GM21737 (cell line): Measurements from ENCODE around the gene JOSD1.
"Not testable (repeated sequence)": the region's sequence is repeated elsewhere in the genome, so short reads cannot be mapped to it uniquely, and the experiment has no call there.

Experiments
- ATAC-seq: cut with Tn5 transposase; IDR thresholded peaks from one replicate; pipeline ENCODE4 v1.9.1; 2021; ENCODE audit warnings: mild to moderate bottlenecking, moderate library complexity; ENCODE audit not compliant: unreplicated experiment

The JOSD1 gene

DNA sequence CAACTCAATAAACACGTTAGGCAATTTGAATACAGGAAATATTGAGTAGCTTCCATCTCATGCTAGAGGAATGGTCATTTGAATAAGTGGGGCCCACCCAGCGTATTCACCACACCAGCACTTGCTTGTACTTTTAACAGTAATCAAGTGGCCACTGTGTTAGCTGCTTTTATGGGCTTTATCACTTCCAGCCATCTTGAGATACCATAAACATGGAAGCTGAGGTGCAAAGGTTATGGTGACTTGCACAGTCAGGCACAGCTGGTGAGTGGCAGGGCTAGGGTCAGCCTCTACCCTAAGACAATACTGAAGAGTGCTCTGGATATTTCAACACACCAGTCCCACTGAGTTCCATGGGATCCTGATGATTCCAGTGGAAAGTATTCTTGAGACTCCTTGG is 6.7 kb downstream of the JOSD1 start:
- ATAC-seq: no peak

DNA sequence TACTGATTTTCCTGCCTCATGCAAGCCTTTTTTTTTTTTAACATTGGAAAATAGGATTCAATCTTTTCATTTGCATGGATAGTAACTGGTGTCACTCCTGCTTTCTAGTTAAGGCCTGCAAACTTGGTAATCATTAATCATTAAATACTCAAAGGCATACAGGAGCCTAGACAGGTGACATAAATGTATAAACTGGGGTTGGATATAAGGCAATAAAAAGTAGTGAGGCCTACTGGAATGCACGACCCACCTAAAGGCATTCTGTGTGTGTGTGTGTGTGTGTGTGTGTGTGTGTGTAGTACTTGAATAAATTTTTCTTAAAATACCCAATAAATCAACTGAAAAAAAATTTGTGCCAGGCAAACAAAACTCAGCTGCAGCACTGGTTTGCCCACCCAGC is 11.1 kb downstream of the JOSD1 start:
- no peak for ATAC-seq

DNA sequence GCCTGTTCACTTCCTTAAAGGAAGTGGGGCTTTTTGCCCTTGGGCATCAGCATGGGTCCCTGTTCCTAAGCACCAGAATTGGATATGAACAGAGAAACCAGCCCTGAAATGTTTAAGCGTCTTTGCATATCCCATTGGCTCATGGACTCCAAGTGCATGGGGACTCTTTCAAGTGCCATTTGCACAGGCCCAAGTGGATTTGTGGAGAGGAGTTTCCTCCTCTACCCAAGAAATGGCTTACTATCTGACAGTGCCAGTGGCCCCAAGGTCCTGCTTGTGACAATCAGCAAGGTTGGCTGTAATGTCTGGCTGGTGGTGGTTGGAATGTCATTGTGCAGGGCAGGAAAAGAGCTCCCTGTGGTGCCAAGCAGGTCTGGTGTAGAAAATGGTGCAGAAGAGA is 15.0 kb downstream of the JOSD1 start:
- ATAC-seq: no peak

GRCh38 chr22:38684895-38685294 is 15.8 kb downstream of the JOSD1 start:
- no peak for ATAC-seq

DNA sequence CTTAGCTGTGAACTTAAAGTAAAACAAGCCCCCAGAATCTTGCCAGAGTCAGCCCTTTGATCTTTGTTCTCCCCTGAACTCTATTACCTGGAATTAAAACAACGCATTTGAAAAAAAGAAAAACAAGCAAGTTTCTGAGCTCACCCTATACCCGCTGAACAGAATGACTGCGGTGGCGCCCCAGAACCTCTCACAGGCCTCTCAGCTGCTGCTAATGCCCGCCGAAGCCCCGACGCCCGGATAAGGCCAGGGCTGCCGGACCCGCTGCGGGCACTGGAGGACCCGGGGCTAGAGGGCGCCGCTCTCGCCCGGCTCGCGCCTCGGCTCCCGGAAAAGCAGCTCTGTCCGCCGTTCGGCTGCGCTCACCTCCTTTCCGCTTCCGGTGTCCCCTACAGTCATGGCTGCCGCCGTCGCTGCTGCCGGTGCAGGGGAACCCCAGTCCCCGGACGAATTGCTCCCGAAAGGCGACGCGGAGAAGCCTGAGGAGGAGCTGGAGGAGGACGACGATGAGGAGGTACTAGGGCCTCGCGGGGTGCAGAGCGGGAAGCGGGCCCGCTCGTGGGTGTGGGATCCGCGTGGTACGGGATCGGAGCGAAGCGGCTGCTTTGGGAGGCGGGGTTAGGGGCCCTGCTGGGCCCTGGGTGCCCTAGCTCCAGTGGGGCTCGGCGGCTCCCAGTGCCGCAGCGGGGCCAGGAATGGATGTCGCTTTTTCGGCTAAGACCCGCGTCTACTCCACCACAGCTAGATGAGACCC is 19.0 kb downstream of the JOSD1 start, which contains the start of gene TOMM22:
Gene TOMM22 (plus strand): TSS at position 376 of the 754 bp plus-strand sequence. CDS start 22 bp downstream, at position 398.
- peak; percentile 92 for ATAC-seq

- ATAC-seq: no peak
Observed at GRCh38 chr22:38675833-38676232, 24.9 kb downstream of the JOSD1 start.

DNA sequence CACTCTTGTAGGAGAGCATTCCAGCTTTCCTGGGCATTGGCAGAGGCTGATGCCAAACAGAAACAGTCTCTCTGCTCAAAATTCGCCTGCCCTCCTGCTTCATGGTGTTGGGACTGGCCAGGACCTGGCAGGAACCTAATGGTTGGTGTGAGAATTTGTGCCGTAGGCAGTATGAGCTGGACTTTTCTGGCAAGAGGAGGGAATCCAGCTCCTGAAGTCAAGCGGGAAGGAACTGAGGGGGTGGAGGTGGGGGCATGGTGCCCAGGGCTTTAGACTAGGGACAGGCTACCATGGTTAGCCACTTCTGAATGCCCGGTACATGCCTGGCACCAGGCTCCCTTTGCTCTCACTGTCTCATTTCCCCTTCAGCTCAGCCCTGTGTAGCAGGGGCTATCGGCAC is 25.9 kb downstream of the JOSD1 start:
- no peak for ATAC-seq

GRCh38 chr22:38657045-38657909 is 43.5 kb downstream of the JOSD1 start:
- ATAC-seq: peak; percentile 57

- peak; percentile 70 for ATAC-seq
Observed at GRCh38 chr22:38656256-38657044, 44.3 kb downstream of the JOSD1 start, which contains the start of the genes CBY1 and FAM227A. Gene CBY1 (plus strand): TSS chr22:38656638. CDS start chr22:38668055, 11,417 bp downstream. Gene FAM227A (minus strand): TSS chr22:38656392. CDS start chr22:38650168, 6,224 bp downstream.

DNA sequence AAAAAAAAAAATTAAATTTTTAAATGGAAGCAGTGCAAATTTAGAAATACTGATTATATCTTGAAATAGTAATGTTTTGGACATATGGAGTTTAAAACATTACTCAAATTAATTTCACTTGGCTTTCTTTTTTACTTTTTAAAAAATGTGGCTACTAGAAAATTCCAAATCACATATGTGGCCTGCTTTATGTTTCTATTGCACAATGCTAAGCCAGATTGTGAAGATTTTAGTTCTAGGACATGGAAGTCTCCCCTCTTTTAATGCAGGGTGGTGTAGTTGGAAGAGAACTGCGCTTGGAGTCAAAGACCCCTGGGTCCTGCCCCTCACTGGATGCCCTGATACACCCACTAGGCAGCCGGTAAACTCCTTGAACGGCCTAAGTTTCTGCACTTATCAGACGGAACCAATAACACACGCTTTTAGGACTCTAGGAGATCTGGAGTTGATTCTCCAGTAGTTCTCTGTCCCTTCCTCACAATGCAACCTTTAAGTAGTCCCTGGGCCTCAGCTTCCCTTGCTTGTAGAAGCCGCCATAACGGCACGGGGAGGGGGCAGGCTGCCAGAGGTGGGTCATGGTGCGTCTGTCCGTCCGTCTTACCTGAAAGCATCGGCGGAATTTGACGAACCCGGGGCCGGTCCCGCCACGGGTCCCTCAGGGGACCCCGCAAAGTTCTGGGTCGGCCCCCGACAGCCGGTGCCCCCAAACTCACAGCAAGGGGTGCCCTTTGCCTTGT is 45.1 kb downstream of the JOSD1 start:
- peak; percentile 5 for ATAC-seq

- ATAC-seq: no peak
Observed at GRCh38 chr22:38653741-38654140, 47.0 kb downstream of the JOSD1 start.

DNA sequence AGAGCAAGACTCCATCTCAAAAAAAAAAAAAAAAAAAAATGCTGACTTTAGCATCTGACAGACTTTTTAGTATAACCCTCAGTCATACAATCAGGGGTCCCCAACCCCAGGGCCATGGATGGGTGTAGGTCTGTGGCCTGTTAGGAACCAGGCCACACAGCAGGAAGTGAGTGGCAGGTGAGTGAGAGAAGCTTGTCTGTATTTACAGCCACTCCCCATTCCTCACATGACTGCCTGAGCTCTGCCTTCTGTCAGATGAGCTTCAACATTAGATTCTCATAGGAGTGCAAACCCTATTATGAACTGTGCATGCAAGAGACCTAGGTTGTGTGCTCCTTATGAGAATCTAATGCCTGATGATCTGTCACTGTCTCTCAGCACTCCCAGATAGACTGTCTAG is 47.9 kb downstream of the JOSD1 start:
- no peak for ATAC-seq

DNA sequence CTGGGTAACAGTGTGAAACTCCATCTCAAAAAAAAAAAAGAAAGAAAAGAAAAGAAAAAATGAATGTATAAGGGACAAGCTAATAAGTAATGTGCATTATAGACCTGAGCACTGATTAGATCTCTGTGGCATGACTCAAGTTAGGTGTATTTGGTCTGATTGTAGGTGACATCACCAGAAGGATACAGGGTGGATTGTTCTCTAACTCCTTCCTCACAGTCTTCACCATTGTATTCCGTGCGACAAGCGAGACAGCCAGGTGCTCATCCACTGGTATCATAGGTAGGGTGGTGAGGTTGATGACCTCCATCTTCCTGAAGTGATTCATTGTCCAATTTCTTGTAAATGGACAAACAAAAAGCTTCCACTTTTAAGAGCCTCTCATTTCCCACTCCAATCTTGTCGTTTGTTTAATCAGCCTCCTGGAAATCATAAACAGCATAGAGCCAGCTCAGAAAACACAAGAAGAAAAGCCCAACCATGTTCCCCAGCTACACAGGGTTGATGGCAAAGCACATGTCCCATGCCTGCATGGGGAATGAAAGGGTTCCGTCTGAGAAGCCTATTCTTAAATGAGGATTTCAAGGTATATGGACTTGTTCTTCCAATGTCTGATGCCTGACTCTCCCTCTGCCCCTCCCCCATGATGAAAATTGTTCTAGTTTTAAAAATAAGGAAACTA is 50.8 kb downstream of the JOSD1 start:
- ATAC-seq: no peak

DNA sequence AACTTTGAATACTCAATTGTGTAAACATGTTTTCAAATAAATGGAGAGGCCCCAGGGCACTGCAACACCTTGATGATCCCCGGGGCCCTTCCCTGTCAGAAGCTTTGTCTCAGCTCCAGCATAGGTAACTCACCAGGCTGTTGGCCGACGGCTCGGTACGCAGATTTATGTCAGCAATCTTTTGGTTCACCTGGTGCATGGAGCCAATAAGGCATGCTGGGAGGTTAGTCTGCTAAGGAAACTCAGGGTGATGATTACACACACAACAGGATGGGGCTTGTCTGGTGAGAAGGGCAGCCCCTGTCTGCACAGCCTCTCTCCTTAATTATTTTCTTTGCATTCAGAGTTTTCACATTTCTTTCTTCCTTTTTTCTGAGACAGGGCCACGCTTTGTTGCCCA is 55.3 kb downstream of the JOSD1 start:
- no peak for ATAC-seq

DNA sequence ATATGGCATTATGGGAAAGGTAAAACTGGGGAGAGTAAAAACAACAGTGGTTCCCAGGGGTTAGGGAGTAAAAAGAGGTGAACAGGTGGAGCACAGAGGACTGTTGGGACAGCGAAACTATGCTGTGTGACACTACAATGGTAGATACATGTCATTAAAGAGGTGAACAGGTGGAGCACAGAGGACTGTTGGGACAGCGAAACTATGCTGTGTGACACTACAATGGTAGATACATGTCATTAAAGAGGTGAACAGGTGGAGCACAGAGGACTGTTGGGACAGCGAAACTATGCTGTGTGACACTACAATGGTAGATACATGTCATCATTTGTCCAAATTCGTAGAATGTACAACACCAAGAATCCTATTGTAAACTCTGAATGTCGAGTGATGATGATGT is 56.5 kb downstream of the JOSD1 start:
- not testable (repeated sequence) for ATAC-seq

DNA sequence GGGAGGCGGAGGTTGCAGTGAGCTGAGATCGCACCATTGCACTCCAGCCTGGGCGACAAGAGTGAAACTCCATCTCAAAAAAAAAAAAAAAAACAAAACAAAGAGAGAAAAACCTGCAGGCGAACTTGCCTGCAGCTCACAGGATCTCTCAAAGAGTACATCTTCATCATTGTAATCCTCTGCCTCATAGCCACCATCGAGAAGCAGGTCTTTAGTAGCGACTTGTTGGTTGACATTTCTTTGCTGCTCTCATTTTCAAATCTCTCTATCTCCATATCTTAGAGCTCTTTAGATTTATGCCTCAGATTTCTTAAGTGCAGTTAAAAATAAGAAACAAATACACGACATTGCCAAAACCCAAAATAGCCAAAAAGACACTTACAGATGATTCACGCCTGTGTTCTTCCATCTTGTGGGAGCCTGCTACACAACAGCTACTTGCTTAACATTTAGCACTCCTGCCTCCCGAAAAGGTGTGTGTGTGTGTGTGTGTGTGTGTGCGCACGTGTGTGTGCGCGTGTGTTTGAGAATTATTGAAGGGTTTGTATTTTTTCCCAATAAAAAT is 59.2 kb downstream of the JOSD1 start:
- no peak for ATAC-seq

- no peak for ATAC-seq
Observed at GRCh38 chr22:38638728-38639127, 62.0 kb downstream of the JOSD1 start.

DNA sequence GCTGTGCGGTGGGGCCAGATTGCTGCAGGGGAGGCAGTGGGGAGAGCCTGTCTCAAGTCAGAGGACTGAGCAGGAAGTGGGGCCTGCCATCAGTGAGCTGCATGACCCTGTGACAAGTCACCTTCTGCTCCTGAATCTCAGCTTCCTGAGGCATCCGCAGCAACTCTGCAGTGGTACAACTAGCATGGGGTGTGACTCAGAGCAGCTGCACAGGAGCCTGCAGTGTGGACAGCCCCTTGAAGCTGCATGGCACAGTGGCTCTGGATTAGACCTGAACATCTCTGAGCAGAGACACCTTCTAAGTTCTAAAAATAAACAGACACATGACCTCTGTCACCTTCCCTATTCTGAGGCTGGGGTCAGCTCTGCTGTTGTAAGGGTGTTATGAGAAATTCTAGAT is 62.5 kb downstream of the JOSD1 start:
- ATAC-seq: no peak
